GM12874 (cell line): ENCODE measurements around the gene CASP3.

Experiments
- CTCF ChIP-seq: IDR thresholded peaks from 2 replicates; pipeline ENCODE4 v1.5.1; 2011; ENCODE audit warnings: low read depth, mild to moderate bottlenecking, control low read depth, low read length, moderate library complexity; ENCODE audit not compliant: insufficient read depth

The CASP3 gene

DNA sequence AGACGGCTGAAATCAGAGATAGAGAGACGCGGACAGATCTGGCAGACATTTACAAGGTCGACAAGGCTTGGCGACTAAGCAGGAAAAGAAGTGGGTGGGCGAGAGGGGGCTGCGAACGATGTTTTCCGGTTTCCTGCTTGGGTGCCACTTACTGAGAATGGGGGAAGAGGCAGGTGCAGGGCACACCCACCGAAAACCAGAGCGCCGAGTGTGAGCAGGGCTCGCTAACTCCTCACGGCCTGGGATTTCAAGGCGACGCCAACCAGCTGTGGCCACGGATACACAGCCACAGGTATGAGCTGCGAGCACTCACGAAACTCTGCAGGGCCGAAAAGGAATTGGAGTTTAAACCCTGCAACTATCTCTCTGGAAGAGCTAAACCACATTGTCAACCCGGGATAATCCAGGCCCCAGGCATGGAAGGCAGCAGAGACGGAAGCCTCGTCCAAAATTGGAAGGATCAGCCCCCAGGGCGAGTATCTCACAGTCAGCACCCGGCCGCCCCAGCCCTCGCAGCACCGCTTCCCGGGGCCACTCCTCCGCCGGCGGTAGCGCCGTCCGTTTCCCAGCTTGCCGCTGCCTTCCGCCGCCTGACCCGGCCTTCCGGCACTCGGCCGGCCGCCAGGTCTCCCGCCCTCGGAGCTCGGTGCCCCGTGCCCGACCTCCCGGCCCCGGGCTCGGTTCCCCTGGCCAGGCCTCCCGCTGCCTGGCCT is 778 bp downstream of the CASP3 start:
- no peak for TF ChIP-seq CTCF

DNA sequence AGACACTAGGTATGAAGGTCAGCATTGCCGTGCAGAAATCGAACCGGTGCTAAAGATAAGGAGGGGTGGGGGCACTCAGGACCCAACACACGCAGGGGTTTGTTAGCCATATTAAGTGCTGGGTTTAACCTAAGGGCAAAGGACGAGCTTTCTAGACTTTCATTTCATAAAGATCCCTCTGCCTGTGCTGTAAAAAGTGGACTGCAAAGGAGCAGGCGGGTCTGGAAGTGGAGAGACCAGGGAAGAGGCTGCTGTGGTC is 1.3 kb downstream of the CASP3 start:
- TF ChIP-seq CTCF, result no peak

DNA sequence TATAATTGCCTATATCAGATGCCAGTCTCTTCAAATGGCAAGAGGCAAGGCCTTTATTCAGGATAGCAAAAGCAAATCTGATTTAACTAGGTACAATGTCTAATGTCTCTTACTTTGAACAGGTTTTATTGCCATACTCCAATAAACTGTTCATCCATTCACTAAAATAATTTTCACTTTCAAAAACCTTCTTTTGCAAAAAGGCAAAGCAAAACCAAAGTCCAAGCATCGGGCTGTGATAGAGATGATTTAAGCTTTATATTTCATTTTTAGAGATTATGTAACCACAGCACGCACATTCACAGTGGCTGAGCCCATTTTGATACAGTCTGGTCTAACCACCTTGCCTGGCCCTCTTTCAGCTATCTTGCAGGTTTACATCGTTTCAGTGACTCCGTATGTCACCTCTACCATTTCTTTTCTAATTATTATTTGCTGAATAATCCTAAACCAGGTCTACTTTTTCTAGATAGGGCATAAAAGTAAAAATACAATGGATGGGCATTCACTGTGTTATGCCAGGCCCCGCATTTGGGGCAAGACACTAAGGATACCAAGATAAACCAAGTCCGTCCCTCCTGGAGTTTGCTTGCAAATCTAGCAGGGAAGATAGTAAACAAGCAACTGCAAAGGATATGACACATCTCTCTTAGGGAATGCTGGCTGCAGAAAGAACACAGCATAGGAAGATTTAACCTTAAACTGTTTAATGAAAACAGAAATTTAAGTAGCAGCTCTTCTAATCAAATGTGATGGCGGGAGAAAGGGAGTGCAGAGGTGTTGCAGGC is 1.8 kb downstream of the CASP3 start:
- no peak for TF ChIP-seq CTCF

DNA sequence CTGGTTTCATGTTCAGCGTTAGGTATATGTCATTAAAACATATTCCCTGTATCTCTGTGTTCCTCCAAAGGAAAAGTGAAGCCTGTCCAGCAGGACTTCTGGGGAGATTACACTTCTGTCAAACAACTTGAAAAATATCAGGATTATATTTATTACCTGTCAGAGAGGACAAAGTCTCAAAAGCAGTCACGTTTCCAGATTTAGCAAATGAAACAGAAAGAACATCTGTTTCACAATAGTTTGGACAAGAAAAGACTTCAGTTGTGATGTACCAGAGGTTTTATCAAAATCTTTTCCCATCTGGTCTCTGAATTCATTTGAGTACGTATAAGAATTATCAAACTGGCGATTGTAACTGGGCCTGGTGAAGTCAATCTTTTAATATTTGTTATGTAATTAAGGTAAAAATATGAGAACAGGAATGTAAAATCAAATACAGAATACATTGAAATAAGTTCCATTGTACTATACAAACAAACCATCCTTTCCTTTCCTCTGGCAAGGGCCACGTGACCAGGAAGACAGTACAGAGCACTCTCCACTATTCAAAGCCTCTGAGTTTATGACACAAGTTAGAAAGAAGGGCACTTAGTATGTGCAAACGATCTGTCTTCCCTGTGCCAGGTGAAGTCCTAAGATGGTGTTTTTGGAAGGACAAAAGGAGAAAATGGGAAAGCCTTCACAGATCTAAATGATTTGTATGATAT is 3.2 kb downstream of the CASP3 start:
- TF ChIP-seq CTCF, result no peak

GRCh38 chr4:184644553-184645307 is 4.5 kb downstream of the CASP3 start:
- TF ChIP-seq CTCF, result no peak

DNA sequence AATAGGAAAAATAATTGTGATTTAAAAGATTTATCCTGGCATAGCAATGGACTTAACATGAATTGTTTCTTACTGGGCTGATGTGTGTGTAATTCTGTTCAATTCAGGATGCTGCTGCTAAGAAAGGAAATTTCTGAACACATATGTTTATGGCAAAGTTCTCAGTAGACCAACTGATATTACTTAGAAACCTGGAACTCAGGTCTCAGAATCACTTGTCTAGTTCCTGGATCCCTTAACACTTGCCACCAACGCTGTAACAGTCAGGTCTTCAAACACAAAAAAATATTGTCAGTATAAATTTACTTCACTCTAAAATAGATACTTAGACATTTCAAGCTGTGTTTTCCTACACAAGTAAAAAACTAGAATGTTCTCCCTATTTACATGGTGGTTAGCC is 5.5 kb downstream of the CASP3 start:
- no peak for TF ChIP-seq CTCF

DNA sequence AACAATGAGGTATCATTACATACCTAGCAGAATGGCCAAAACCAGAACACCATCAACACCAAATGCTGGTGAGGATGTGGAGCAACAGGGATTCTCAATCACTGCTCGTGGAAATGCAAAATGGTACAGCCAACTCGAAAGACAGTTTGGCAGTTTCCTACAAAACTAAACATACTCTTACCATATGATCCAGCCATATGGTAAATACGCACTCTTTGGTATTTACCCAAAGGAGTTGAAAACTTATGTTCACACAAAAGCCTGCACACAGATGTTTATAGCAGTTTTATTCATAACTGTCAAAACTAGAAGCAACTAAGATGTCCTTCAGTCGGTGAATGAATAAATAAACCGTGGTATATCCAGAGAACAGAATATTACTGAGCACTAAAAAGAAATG is 7.8 kb downstream of the CASP3 start:
- TF ChIP-seq CTCF, result no peak
